ENCODE data around the gene DAG1.

GRCh38 chr3:49469936-49470713 is at the start of gene DAG1:
- TF ChIP-seq POLR2AphosphoS5 (IDR thresholded peaks at IDR 0.05; ENCODE audit: borderline replicate concordance, low read depth, low read length) (peak; percentile 66), EZH2 (IDR thresholded peaks at IDR 0.05) (no peak)

Data from SK-N-MC (cell line).